Measurements from ENCODE around the gene CCDC187. TPM values are rescaled to one million over a fixed set of nuclear protein-coding genes. Genes with fewer than 3 reads are reported as not detected.

The CCDC187 gene
- total RNA-seq, 1 donor from 2014 or later = 6.6 TPM

GRCh38 chr9:136262671-136263178 lies 41.2 kb downstream of the CCDC187 start:
- intact Hi-C loops (cut with DNase I) = no loop called here
- ATAC-seq = no peak
- TF ChIP-seq, protein P1, sequence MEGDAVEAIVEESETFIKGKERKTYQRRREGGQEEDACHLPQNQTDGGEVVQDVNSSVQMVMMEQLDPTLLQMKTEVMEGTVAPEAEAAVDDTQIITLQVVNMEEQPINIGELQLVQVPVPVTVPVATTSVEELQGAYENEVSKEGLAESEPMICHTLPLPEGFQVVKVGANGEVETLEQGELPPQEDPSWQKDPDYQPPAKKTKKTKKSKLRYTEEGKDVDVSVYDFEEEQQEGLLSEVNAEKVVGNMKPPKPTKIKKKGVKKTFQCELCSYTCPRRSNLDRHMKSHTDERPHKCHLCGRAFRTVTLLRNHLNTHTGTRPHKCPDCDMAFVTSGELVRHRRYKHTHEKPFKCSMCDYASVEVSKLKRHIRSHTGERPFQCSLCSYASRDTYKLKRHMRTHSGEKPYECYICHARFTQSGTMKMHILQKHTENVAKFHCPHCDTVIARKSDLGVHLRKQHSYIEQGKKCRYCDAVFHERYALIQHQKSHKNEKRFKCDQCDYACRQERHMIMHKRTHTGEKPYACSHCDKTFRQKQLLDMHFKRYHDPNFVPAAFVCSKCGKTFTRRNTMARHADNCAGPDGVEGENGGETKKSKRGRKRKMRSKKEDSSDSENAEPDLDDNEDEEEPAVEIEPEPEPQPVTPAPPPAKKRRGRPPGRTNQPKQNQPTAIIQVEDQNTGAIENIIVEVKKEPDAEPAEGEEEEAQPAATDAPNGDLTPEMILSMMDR (IDR thresholded peaks at IDR 0.05) = no peak

DNA sequence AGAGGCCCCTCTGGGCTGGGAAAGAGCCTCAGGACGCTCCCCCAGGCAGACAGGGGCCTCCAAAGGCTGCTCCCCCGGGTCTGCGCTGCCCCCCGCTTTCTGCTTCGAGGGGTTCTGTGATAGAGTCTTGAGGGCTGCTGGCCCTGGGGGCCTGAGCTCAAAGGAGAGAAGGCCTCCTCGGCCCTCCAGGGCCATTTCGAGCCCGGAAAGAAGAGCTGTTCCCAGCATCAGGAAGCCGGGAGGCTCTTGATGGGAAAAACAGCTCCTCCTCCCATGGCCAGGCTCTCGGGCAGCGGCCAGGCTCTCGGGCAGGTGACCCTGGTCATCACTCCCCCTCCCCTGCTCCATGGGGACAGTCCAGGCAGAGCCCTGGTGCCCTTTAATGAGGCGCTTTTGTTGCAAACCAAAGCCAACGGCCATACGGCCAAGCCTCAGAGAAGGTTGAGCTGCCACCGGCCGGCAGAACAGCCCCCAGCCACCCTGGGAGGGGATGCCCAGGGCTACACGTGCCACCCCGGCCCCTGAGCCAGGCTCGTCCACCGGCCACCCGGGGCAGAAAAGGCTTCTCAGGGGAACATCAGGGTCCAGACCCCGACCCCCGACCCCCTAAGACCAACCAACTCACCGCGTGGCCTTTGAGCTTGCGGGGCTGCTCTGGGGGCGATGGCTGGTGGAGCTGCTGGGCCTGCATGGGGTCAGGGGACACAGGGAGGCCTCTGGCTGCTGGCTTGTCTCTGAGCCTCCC lies 42.0 kb downstream of the CCDC187 start:
- Histone ChIP-seq H3K4me1 (no peaks in the 10 kb centered on the region), H3K27ac (no peak overlapping the region), H3K4me3 (no peak overlapping the region), H3K27me3 (ENCODE audit: low read depth) (peaks cover 6% of the 10 kb centered on the region), H3K9me3 (no peaks in the 10 kb centered on the region), H3K36me3 (no peaks in the 10 kb centered on the region)
- ATAC-seq = no peak
- TF ChIP-seq, protein P1 (IDR thresholded peaks at IDR 0.05) = no peak
- intact Hi-C loops (cut with DNase I) = no loop called here
- DNase-seq = no peak

More at GRCh38 chr9:136262671-136263178, 41.2 kb downstream of the CCDC187 start:
- Histone ChIP-seq H3K4me1 (peaks cover 6% of the 10 kb centered on the region), H3K27me3 (ENCODE audit: low read depth) (peaks cover 4% of the 10 kb centered on the region), H3K27ac (no peak overlapping the region), H3K9me3 (no peaks in the 10 kb centered on the region), H3K36me3 (no peaks in the 10 kb centered on the region), H3K4me3 (no peak overlapping the region)
- DNase-seq = no peak

GRCh38 chr9:136260936-136261472 lies 42.9 kb downstream of the CCDC187 start:
- TF ChIP-seq, protein P1 (IDR thresholded peaks at IDR 0.05) = no peak
- peaks cover 8% of the 10 kb centered on the region for H3K27me3 ChIP-seq (ENCODE audit: low read depth)
- intact Hi-C loops (cut with DNase I) = no loop called here
- H3K36me3 ChIP-seq = no peaks in the 10 kb centered on the region
- no peak overlapping the region for H3K27ac ChIP-seq
- H3K4me1 ChIP-seq = no peaks in the 10 kb centered on the region
- DNase-seq = no peak
- no peak for ATAC-seq
- H3K9me3 ChIP-seq = no peaks in the 10 kb centered on the region
- H3K4me3 ChIP-seq = no peak overlapping the region

DNA sequence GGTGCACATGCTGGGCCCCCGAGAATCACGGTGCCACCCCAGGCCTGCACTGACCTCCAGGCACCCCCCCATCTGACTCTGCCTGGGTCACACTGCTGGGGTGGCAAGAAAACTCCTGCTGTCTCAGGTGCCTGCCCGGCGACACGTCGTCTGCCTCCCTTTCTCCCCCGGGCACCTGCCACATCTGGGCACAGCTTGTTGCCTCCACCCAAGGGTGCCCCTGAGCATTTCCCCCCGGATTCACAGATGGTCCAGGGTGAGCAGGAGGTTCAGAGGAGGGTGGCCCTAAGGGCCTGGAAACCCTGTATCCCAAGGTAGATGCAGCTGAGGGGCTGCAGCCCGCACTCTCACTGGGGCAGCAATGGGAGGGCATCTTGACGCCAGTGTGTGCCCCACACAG lies 43.4 kb downstream of the CCDC187 start:
- Histone ChIP-seq H3K27ac (no peak overlapping the region), H3K27me3 (ENCODE audit: low read depth) (peaks cover 12% of the 10 kb centered on the region), H3K9me3 (no peaks in the 10 kb centered on the region), H3K36me3 (no peaks in the 10 kb centered on the region), H3K4me1 (no peaks in the 10 kb centered on the region), H3K4me3 (no peak overlapping the region)
- intact Hi-C loops (cut with DNase I) = no loop called here
- ATAC-seq = no peak
- TF ChIP-seq, protein P1 (IDR thresholded peaks at IDR 0.05) = no peak
- no peak for DNase-seq

DNA sequence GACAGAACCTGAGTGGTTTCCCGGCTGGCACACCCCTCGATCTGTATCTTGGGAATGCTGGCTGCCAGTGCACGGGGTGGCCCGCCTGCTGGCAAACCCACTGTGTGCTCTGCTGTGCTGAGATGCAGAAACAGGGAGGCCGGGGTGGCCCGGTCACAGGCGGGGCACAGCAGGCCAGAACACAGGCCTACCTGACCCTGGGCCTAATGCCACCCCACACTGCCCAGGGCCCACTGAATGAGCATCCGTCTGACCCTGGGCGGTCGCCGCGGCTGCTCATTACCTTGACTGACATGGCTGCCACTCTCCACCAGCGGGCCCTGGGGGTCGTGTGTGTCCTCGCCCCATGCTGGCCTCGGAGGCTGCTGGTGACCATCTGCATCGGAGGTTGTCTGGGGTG lies 44.1 kb downstream of the CCDC187 start:
- Histone ChIP-seq H3K27me3 (ENCODE audit: low read depth) (peaks cover 16% of the 10 kb centered on the region), H3K4me3 (no peak overlapping the region), H3K4me1 (no peaks in the 10 kb centered on the region), H3K36me3 (no peaks in the 10 kb centered on the region), H3K27ac (no peak overlapping the region), H3K9me3 (no peaks in the 10 kb centered on the region)
- DNase-seq = no peak
- intact Hi-C loops (cut with DNase I) = no loop called here
- TF ChIP-seq, protein P1 (IDR thresholded peaks at IDR 0.05) = no peak
- no peak for ATAC-seq

Measured in lower lobe of right lung (tissue), 2 donors.